AG08396 (cell line): ENCODE data around the gene KCNA5.
A peak's percentile ranks its signal among the peaks of the same experiment; 100 is the strongest.

Source experiments
- DNase-seq: peaks from one replicate; pipeline ENCODE4 v3.0.0; 2012; ENCODE audit warnings: low spot score, mixed read lengths

The KCNA5 gene

GRCh38 chr12:5064913-5065490 lies 21.3 kb downstream of the KCNA5 start:
- DNase-seq: no peak

DNA sequence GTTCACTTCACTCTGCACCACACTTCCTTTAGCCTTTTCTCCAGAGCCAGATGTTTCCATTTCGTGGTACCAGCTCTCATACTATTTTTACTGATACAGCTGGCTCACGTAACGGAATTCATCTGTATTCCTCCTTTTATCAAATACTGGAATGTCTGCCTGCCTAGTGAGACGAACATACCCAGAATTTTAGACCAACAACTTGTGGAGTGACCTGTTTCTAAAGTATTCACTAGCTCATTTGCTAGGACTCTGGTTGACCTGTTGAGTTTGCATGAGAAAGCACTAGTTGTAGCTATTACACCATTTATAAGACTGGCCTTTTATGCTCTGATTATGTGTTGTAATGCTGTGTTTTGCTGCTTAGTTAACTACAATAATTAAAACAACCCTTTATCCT lies 22.6 kb downstream of the KCNA5 start:
- no peak for DNase-seq

- DNase-seq: no peak
Measured at GRCh38 chr12:5068126-5068525, 24.4 kb downstream of the KCNA5 start.

DNA sequence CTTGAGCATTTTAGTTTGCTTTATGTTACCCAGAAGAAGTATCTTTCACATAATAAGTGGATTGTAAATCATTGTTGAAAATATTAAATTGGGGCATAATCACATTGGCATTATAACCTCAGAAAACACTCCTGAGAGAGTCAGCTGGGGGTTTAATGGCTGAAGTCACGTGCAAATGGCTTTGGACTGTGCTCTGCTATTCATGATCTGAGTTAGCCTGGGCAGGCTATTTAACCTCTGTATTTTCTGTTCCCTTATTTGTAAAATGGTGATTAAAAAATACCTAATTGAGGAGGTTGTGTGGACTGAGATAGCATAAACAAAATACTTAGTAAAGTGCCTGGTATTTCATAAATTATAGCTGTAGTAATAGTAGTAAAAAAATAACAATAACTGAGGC lies 24.9 kb downstream of the KCNA5 start:
- no peak for DNase-seq

DNA sequence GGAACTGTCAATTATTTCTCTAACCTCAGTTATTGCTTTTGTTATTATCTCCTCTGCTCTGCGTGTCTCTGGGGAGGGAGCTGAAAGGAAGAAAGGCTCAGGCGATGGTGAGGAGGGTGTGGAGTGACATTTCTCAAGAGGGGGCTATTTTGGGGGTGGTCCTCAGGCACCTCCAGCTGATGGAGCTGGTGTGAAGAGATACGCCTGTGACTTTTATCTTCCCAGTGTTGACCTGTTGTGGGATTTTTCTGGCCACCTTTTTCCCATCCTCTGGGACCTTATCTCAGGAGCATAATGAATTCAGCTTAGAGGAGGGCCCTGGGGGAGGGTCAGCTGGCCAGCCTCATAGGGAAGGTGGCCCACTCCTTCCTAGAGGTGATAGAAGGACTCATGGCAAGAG lies 26.4 kb downstream of the KCNA5 start:
- no peak for DNase-seq

GRCh38 chr12:5071496-5071895 lies 27.8 kb downstream of the KCNA5 start:
- no peak for DNase-seq

DNA sequence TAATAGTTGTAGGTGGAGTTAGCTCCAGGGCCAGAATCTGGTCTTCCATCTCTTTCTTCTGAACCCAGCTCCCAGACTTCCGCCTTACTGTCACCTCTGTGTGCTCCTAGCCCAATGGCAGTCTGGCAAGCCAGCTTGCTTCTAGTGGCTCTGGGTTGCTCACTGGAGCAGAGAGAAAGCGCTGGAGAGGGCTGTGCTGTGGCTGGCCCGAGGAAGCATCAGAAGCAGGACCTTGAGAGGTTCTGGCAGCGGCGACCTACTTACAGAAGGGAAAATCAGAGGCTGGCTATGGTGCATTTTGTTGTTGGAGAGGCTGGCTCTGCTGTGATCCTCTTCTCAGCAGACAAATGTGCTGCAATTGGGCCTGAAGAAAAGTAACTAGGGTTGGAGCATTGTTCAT lies 28.6 kb downstream of the KCNA5 start:
- no peak for DNase-seq

GRCh38 chr12:5073054-5073453 lies 29.4 kb downstream of the KCNA5 start:
- no peak for DNase-seq

DNA sequence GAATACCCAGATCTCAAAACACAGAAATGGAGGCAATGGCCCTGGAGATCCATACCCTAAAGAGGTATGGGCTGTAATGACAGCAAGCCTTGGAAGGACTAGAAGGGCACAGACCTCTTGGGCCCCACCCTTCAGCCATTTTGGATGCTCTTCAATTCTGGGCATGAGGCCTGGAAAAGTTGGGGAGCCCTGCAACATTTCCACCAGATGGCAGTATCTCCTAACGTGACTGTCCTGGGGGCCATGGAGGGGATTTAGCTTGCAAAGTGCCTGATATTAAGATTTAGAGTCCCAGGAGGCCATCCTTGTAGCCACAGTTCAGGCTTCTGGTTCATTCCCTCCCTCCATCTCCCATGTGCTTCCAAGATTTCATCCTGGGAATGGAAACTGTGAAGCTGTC lies 30.2 kb downstream of the KCNA5 start:
- peak; percentile 38 for DNase-seq

DNA sequence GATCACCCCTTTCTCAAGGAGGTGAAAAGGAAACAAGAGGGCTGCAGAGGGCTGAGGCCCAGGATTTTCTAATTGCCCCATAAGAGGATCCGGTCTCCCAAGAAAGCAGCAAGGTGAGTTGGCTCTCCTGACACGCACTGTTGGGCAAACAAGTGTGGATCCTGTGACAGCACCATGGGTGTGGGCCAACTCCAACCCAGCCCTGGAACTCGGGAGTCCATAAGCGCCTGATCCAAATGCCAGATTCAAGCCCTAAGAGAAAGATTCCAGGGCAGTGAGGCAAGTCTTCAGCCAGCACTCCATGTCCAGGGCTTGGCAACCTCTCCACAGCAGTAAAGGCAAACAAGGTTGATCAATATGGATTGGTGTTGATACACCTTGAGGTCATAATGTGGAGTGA lies 33.1 kb downstream of the KCNA5 start:
- DNase-seq: no peak

DNA sequence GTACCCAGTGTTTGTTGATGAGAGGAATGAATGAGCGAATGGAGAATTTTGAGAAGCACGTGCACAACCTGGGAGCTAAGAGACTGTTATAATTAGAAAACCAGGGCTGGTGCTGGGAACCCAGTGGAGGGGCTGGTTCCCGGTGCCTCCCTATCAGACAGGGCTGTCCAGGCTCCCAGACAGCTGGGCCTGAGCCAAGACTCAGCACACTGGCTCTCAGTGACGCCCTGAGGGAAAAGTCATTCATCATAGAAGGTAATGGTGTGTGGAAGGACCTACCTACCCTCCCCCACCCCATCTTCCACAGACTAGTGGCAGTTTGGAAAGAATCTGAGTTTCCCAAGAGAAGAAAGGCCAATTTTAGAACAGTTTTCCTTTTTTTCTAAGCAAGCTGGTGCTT lies 34.7 kb downstream of the KCNA5 start:
- no peak for DNase-seq

DNA sequence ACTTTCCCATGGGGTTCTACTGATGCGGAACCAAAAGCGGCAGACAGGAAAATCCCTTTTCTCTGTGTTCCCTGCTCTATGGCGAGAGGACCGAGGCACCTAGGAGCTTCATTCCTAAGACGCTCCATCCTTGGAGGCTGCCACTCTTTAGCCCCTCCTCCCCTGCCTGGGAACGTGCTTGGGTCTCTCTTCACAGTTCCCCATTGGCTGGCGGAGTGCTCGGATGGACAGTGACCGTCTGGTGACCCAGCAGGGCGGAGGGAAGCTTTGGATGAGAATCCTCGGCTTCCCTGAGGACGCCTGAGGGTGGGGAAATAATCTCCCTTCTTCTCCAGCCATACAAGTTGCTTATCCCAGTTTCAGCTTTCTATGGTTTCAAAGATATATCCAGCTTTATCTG lies 37.3 kb downstream of the KCNA5 start:
- DNase-seq: no peak

DNA sequence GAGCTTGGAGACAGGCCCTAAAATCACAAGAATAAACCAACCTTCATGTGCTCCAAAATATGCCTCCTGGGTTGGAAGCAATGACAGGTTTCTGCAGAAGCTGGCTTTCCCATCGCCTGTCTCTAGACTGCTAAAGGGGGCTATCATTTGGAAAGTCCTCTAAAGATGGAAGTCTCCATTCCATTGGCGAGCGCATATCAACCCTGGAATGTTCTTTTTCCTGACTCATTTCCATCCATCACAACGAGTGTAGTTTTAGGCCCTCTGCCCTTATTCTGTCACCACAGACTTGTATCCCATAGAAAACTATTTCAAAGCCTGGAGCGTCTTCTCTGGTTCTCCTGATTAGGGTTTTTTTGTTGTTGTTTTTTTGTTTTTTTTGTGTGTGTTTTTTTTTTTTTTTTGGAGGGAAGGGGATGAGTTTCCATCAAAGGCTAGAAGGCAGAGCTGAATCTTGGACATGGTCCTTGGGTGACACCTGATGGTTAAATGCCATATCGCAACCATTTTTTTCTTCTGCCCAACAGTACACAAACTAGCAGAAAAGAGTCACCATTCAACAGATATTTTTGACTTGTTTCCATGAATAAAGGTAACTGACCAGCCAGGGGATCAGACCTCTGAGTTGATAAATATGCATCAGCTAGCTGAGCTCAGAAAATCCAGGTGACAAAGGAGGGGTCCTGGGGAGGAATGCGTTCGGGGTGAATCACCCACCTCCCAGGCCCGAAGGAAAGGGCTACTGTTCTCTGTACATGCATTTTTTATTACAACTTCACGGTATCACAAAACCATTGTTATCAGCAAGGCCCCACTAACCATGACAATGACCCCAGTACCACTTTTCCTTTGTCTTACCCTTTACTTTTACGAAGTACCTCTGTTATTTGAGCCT lies 40.5 kb downstream of the KCNA5 start:
- DNase-seq: peak; percentile 68

- DNase-seq: peak; percentile 73
Measured at GRCh38 chr12:5085896-5086295, 42.2 kb downstream of the KCNA5 start.

- DNase-seq: no peak
Measured at GRCh38 chr12:5087831-5088554, 44.3 kb downstream of the KCNA5 start.

- peak; percentile 57 for DNase-seq
Measured at GRCh38 chr12:5088586-5089264, 45.0 kb downstream of the KCNA5 start.

DNA sequence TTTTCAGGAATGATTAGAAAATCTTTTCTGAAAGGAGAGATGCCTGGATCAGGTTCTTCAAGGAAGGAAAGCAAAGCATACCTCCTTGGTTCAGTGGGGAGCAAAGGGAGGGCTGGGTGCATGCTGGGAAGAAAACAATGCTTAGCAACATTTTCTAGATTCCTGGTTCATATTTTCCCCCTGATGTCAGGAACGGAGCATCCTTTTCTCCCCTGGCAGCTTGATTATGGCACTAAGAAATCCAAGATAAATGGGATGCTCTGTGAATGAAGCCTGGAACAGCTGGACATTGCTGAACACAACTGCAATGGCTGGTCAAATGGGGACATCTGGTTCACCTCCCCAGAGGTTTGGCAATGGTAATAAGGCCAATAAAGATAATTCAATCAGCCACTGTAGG lies 50.9 kb downstream of the KCNA5 start:
- DNase-seq: peak; percentile 25

DNA sequence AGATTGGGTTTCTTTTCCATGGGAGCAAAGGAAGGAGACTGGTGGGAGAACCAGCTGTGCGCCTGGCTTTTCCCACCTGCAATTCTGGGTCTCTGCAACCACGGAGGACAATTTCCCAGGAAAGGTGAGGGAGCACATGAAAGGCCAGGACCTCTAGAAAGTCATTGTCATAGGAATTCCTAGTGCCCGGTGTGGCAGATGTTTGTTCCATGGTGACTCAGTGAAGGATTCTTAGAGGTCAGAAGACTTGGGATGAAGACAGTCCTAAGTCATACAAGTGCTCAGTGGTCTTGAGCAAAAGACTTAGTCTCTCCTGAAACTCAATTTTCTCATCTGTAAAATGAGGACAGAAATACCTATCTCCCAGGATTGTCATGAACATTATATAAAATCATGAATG lies 51.3 kb downstream of the KCNA5 start:
- no peak for DNase-seq
